RWPE2 (cell line): Measurements from ENCODE around the gene PDE7B.
A peak's percentile ranks its signal among the peaks of the same experiment; 100 is the strongest.

Experiments used
- ATAC-seq: fragments of 200-7000 bp; cut with Tn5 transposase; 3 replicates; pipeline ENCODE4 v1.9.1; 2021; ENCODE audit warnings: low read depth
- DNase-seq: peaks from one replicate; pipeline ENCODE4 v3.0.0-alpha.2; 2020; ENCODE audit warnings: low spot score
- H3K27ac ChIP-seq: fragments of 450-650 bp; 2 replicates; pipeline ENCODE4 v1.5.1; 2017; ENCODE audit warnings: mild to moderate bottlenecking; ENCODE audit not compliant: poor library complexity, severe bottlenecking
- H3K27me3 ChIP-seq: fragments of 250-450 bp; sonication (Bioruptor Pico); 2 replicates; pipeline ENCODE4 v1.5.1; 2021; ENCODE audit warnings: mild to moderate bottlenecking, moderate library complexity; ENCODE audit not compliant: insufficient read depth, poor library complexity, severe bottlenecking
- H3K36me3 ChIP-seq: fragments of 250-450 bp; sonication (Bioruptor Pico); 2 replicates; pipeline ENCODE4 v1.5.1; 2020; ENCODE audit warnings: low read depth, mild to moderate bottlenecking, moderate library complexity
- H3K4me1 ChIP-seq: fragments of 250-450 bp; sonication (Bioruptor Pico); 2 replicates; pipeline ENCODE4 v1.5.1; 2021; ENCODE audit warnings: mild to moderate bottlenecking, moderate library complexity; ENCODE audit not compliant: insufficient read depth, poor library complexity, severe bottlenecking
- H3K4me3 ChIP-seq: fragments of 250-450 bp; sonication (Bioruptor Pico); 2 replicates; pipeline ENCODE4 v1.5.1; 2021; ENCODE audit warnings: mild to moderate bottlenecking, moderate library complexity; ENCODE audit not compliant: severe bottlenecking
- H3K9me3 ChIP-seq: fragments of 250-450 bp; sonication (Bioruptor Pico); 2 replicates; pipeline ENCODE4 v1.5.1; 2021; ENCODE audit warnings: mild to moderate bottlenecking, moderate library complexity; ENCODE audit not compliant: severe bottlenecking
- TF ChIP-seq, protein P1 (sequence below): fragments of 450-650 bp; IDR thresholded peaks from one replicate; pipeline ENCODE4 v1.5.1; 2017; ENCODE audit warnings: mild to moderate bottlenecking, moderate library complexity; ENCODE audit not compliant: poor library complexity, severe bottlenecking

Gene PDE7B

DNA sequence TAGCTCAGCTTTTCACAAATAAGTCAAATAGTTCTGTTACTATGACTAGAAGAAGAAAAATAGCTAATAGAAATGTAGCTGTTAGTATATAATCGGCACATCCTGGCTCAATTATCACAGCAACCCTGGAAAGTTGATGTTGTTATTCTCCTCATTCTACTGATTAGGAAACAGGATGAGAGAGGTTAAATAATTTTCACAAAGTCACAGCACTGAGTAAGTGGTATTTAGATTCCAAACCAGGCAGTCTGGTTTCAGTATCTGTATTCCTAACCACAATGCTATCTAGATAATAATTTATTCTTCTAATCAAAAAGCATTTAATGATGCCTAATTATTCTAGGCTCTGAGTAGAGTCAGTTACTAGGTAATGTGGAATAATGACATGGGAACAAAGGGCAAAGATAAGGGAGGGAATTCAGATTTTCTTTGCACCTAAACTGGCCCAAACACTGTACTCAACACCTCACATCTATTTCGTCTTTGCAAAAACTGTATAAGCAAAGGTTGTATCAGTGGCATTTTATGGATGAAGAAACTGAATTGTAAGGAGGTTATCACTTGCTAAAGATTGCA, 51.3 kb downstream of the PDE7B start:
- TF ChIP-seq, protein P1, sequence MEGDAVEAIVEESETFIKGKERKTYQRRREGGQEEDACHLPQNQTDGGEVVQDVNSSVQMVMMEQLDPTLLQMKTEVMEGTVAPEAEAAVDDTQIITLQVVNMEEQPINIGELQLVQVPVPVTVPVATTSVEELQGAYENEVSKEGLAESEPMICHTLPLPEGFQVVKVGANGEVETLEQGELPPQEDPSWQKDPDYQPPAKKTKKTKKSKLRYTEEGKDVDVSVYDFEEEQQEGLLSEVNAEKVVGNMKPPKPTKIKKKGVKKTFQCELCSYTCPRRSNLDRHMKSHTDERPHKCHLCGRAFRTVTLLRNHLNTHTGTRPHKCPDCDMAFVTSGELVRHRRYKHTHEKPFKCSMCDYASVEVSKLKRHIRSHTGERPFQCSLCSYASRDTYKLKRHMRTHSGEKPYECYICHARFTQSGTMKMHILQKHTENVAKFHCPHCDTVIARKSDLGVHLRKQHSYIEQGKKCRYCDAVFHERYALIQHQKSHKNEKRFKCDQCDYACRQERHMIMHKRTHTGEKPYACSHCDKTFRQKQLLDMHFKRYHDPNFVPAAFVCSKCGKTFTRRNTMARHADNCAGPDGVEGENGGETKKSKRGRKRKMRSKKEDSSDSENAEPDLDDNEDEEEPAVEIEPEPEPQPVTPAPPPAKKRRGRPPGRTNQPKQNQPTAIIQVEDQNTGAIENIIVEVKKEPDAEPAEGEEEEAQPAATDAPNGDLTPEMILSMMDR, result no peak
- Histone ChIP-seq H3K27ac (peak overlapping the region; percentile 46), H3K4me1 (peaks cover 36% of the 10 kb centered on the region), H3K9me3 (no peaks in the 10 kb centered on the region), H3K27me3 (no peaks in the 10 kb centered on the region), H3K36me3 (no peaks in the 10 kb centered on the region), H3K4me3 (no peak overlapping the region)
- no peak for DNase-seq
- ATAC-seq, result no peak

DNA sequence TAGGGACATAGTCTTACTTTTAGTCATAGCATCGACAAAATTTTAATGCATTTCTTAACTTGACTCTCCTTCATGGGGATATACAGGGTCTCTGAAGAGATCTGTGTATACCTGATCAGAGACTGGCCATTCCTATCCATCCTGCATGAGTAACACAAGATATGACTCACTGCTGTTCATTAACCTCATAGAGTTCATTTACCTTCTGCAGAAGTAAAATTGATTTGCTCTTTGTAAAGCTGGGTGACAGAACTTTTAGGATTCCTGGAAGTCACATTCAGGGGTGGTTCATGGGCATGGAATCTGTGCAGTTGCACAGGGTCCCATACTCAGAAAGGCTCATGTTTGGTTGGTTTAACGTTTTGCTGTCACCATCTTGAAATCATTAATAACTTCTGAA, 53.2 kb downstream of the PDE7B start:
- DNase-seq (no peak), ATAC-seq (peak; percentile 90)
- peak overlapping the region; percentile 33 for H3K27ac ChIP-seq
- no peaks in the 10 kb centered on the region for H3K36me3 ChIP-seq
- peaks cover 36% of the 10 kb centered on the region for H3K4me1 ChIP-seq
- TF ChIP-seq, protein P1, result no peak
- no peaks in the 10 kb centered on the region for H3K9me3 ChIP-seq
- no peaks in the 10 kb centered on the region for H3K27me3 ChIP-seq
- H3K4me3 ChIP-seq, result no peak overlapping the region

- Histone ChIP-seq H3K36me3 (no peaks in the 10 kb centered on the region), H3K4me1 (peaks cover 36% of the 10 kb centered on the region), H3K27ac (peak overlapping the region; percentile 33), H3K4me3 (no peak overlapping the region), H3K27me3 (no peaks in the 10 kb centered on the region), H3K9me3 (no peaks in the 10 kb centered on the region)
- no peak for DNase-seq
- ATAC-seq, result no peak
- TF ChIP-seq, protein P1, result no peak
These were observed 54.3 kb downstream of the PDE7B start for GRCh38 chr6:135905604-135906300.

- H3K27ac ChIP-seq, result peak overlapping the region; percentile 33
- H3K4me1 ChIP-seq, result peaks cover 36% of the 10 kb centered on the region
- no peaks in the 10 kb centered on the region for H3K27me3 ChIP-seq
- ATAC-seq (peak; percentile 73), DNase-seq (no peak)
- H3K9me3 ChIP-seq, result no peaks in the 10 kb centered on the region
- no peaks in the 10 kb centered on the region for H3K36me3 ChIP-seq
- no peak overlapping the region for H3K4me3 ChIP-seq
- TF ChIP-seq, protein P1, result no peak
These were observed 55.0 kb downstream of the PDE7B start for GRCh38 chr6:135906542-135906941.

DNA sequence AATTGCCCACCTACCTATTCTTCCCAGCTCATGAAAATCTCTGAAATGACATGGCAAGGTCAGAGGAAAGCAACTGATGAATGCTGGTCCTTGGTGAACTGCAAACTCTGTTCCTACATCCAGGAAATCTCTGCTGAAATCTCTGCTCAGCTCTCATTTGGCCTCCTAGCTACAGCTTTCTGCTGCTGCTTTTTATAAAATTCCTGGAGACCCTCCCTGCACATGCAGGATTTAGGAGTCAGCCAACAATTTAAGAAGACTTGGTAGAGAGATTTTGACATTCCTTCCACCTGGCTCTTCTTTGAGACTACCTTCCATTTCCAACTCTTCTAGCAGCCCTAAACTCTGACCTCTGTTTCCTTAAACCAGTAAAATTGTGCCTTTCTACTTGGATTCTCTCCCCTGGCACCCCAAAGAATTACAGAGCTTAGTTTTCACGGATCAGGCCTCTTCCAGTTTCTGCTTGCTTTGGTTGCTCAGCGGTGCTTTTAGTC, 55.5 kb downstream of the PDE7B start:
- no peak overlapping the region for H3K4me3 ChIP-seq
- H3K36me3 ChIP-seq, result no peaks in the 10 kb centered on the region
- DNase-seq (no peak), ATAC-seq (no peak; the same call in 2 of the 3 replicates)
- no peaks in the 10 kb centered on the region for H3K27me3 ChIP-seq
- H3K27ac ChIP-seq, result peak overlapping the region; percentile 33
- H3K4me1 ChIP-seq, result peaks cover 36% of the 10 kb centered on the region
- no peaks in the 10 kb centered on the region for H3K9me3 ChIP-seq
- TF ChIP-seq, protein P1, result no peak
